Testis (tissue), 3 donors: ENCODE data around the gene NUDCD3. TPM values are rescaled to one million over a fixed set of nuclear protein-coding genes. Genes with fewer than 3 reads are reported as not detected.
A peak's percentile ranks its signal among the peaks of the same experiment; 100 is the strongest.

ENCODE experiments used
- DNase-seq: peaks from one replicate; pipeline ENCODE4 v3.0.0-alpha.2; 2019
- H3K27ac ChIP-seq, 2 donors: fragments of 200-600 bp; sonication (generic); one replicate each; pipeline ENCODE4 v1.5.1; 2019
- H3K27me3 ChIP-seq: fragments of 200-600 bp; sonication (generic); one replicate; pipeline ENCODE4 v1.5.1; 2019
- H3K36me3 ChIP-seq: fragments of 200-600 bp; sonication (generic); one replicate; pipeline ENCODE4 v1.5.1; 2017; ENCODE audit warnings: low read depth; ENCODE audit errors: missing control alignments
- H3K4me1 ChIP-seq: fragments of 200-600 bp; sonication (generic); one replicate; pipeline ENCODE4 v1.5.1; 2019
- H3K4me3 ChIP-seq, 2 donors: fragments of 200-600 bp; sonication (generic); one replicate each; pipeline ENCODE4 v1.5.1; 2017 to 2019
- H3K9me3 ChIP-seq: fragments of 200-600 bp; sonication (generic); one replicate; pipeline ENCODE4 v1.5.1; 2017
- POLR2A ChIP-seq: fragments of 450-650 bp; IDR thresholded peaks from one replicate; pipeline ENCODE4 v1.6.1; 2017; ENCODE audit warnings: antibody characterized with exemption, mild to moderate bottlenecking, moderate library complexity
- WGBS, 2 donors: methylation state at CpG; one replicate each; pipeline ENCODE4 v1.1.5; 2018; 5-methylcytosine and 5-hydroxymethylcytosine counted together
- intact Hi-C: fragments of 100-400 bp; cut with DNase I; formaldehyde crosslinking; loops from one replicate; pipeline ENCODE4 v1.15.1; 2023; ENCODE audit warnings: low total_unique reads
- polyA plus RNA-seq: library from polyadenylated mRNA; stranded (reverse); fragments of 350-450 nt; fragmentation: Illumina TruSeq; extraction: RNeasy Lipid Tissue Mini Kit (QIAGEN cat#74804); gene quantifications from one replicate; pipeline ENCODE4 v1.2.3, GENCODE V29; 2014; ENCODE audit warnings: low read depth, low replicate concordance; ENCODE audit not compliant: insufficient read depth
- total RNA-seq, 2 donors: library from RNA; depleted of rRNA; stranded (reverse); fragments of >200 nt; gene quantifications; one replicate each; pipeline ENCODE4 v1.2.3, GENCODE V29; 2016
- TF ChIP-seq, protein P1 (sequence below), 3 experiments: fragments of 450-650 bp in 2 of 3; fragments of 200-600 bp in 1 of 3; sonication (generic) in 1 of 3; IDR thresholded peaks; one replicate each; pipeline ENCODE4 v1.5.1; 2016 to 2019; ENCODE audit warnings: antibody characterized with exemption in 3 of 3, mild to moderate bottlenecking in 2 of 3, moderate library complexity in 1 of 3

NUDCD3 gene
- total and polyA plus RNA-seq, 3 donors from 2014 or later: 50.6 to 112 (median 54.6) TPM

DNA sequence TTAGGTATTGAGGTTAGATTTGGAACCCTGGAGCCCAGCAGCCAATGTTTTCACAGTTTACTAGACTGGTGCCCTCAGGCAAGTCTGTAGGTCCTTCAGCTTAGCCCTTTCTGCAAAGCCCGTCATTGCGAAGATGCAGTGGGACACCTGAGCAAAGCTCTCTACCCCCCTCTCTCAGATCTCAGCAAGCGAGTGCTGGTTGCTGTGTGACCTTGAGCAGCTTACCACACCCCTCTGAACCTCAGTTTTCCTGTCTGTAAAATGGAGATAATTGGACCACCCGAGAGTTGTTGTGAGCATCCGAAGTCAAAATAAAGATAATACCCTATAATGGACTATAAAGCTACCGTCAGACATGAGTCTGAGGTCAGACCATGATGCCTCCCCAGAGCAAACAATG is 47.0 kb upstream of the NUDCD3 start:
- intact Hi-C loops: no loop called here
- TF ChIP-seq, protein P1, sequence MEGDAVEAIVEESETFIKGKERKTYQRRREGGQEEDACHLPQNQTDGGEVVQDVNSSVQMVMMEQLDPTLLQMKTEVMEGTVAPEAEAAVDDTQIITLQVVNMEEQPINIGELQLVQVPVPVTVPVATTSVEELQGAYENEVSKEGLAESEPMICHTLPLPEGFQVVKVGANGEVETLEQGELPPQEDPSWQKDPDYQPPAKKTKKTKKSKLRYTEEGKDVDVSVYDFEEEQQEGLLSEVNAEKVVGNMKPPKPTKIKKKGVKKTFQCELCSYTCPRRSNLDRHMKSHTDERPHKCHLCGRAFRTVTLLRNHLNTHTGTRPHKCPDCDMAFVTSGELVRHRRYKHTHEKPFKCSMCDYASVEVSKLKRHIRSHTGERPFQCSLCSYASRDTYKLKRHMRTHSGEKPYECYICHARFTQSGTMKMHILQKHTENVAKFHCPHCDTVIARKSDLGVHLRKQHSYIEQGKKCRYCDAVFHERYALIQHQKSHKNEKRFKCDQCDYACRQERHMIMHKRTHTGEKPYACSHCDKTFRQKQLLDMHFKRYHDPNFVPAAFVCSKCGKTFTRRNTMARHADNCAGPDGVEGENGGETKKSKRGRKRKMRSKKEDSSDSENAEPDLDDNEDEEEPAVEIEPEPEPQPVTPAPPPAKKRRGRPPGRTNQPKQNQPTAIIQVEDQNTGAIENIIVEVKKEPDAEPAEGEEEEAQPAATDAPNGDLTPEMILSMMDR (IDR thresholded peaks at IDR 0.05): no peak
- TF ChIP-seq POLR2A: no peak
- H3K36me3 ChIP-seq: no peaks in the 10 kb centered on the region
- H3K27ac ChIP-seq: no peak overlapping the region
- H3K4me3 ChIP-seq: no peak overlapping the region
- no peak for DNase-seq
- WGBS, 2 donors: 93% methylated on average over 4 to 6 of the region's 6 CpGs
- H3K27me3 ChIP-seq: no peaks in the 10 kb centered on the region
- H3K4me1 ChIP-seq: no peaks in the 10 kb centered on the region
- no peaks in the 10 kb centered on the region for H3K9me3 ChIP-seq

GRCh38 chr7:44536090-44536489 is 45.6 kb upstream of the NUDCD3 start:
- whole genome bisulfite sequencing, 2 donors: 74 to 92% methylated on average over 9 to 10 of the region's 10 CpGs
- Histone ChIP-seq H3K4me3 (no peak overlapping the region), H3K9me3 (no peaks in the 10 kb centered on the region), H3K36me3 (no peaks in the 10 kb centered on the region), H3K27ac (no peak overlapping the region), H3K4me1 (no peaks in the 10 kb centered on the region), H3K27me3 (no peaks in the 10 kb centered on the region)
- intact Hi-C loops: no loop called here
- DNase-seq: no peak
- TF ChIP-seq POLR2A: no peak
- TF ChIP-seq, protein P1 (IDR thresholded peaks at IDR 0.05): no peak

- H3K36me3 ChIP-seq: no peaks in the 10 kb centered on the region
- WGBS, 2 donors: 90 to 100% methylated on average over 2 to 8 of the region's 8 CpGs
- H3K4me1 ChIP-seq: no peaks in the 10 kb centered on the region
- H3K27ac ChIP-seq: no peak overlapping the region
- no peaks in the 10 kb centered on the region for H3K27me3 ChIP-seq
- no peak for DNase-seq
- intact Hi-C loops: no loop called here
- no peak overlapping the region for H3K4me3 ChIP-seq
- H3K9me3 ChIP-seq: no peaks in the 10 kb centered on the region
- TF ChIP-seq POLR2A: no peak
- TF ChIP-seq, protein P1 (IDR thresholded peaks at IDR 0.05): no peak
Measured at GRCh38 chr7:44535348-44536064, 45.0 kb upstream of the NUDCD3 start.

- Histone ChIP-seq H3K36me3 (no peaks in the 10 kb centered on the region), H3K9me3 (no peaks in the 10 kb centered on the region), H3K4me3 (no peak overlapping the region), H3K27me3 (no peaks in the 10 kb centered on the region), H3K27ac (no peak overlapping the region), H3K4me1 (no peaks in the 10 kb centered on the region)
- intact Hi-C loops: no loop called here
- TF ChIP-seq POLR2A: no peak
- TF ChIP-seq, protein P1 (IDR thresholded peaks at IDR 0.05): peak in 1 of 3 experiments; percentile 41
- DNase-seq: no peak
- 59 to 95% methylated on average over 4 to 7 of the region's 7 CpGs for WGBS, 2 donors
Measured at GRCh38 chr7:44534501-44534900, 44.0 kb upstream of the NUDCD3 start.

- Histone ChIP-seq H3K27me3 (no peaks in the 10 kb centered on the region), H3K4me1 (no peaks in the 10 kb centered on the region), H3K36me3 (no peaks in the 10 kb centered on the region), H3K9me3 (no peaks in the 10 kb centered on the region), H3K27ac (no peak overlapping the region), H3K4me3 (no peak overlapping the region)
- DNase-seq: no peak
- WGBS, 2 donors: 82 to 84% methylated on average over 5 of the region's 5 CpGs
- TF ChIP-seq POLR2A: no peak
- TF ChIP-seq, protein P1 (IDR thresholded peaks at IDR 0.05): no peak
- intact Hi-C loops: no loop called here
Measured at GRCh38 chr7:44534087-44534486, 43.6 kb upstream of the NUDCD3 start.
